ENCODE data around the gene PIAS4.

Gene PIAS4

DNA sequence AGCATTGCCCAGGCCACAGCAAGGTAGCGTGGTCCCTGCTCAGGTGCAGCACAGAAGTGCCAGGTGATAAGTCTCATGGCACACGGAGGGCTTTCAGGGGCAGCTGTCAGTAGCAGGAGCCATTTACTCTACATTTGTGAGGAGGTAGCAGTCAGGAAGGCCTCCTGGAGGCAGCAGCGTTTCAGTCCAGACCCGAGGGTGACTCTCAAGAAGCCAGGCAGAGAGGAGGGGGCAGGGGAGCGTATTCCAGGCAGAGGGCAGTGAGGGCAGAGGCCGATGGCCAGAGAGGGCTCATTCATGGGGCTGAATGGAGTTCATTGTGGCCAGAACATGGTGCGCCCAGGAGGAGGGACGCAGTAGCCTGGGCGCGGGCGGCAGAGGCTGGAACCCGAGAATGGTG is 8.9 kb downstream of the PIAS4 start:
- H3K4me3 ChIP-seq (ENCODE audit: low read depth, low read length): no peak overlapping the region
- TF ChIP-seq, protein P1, sequence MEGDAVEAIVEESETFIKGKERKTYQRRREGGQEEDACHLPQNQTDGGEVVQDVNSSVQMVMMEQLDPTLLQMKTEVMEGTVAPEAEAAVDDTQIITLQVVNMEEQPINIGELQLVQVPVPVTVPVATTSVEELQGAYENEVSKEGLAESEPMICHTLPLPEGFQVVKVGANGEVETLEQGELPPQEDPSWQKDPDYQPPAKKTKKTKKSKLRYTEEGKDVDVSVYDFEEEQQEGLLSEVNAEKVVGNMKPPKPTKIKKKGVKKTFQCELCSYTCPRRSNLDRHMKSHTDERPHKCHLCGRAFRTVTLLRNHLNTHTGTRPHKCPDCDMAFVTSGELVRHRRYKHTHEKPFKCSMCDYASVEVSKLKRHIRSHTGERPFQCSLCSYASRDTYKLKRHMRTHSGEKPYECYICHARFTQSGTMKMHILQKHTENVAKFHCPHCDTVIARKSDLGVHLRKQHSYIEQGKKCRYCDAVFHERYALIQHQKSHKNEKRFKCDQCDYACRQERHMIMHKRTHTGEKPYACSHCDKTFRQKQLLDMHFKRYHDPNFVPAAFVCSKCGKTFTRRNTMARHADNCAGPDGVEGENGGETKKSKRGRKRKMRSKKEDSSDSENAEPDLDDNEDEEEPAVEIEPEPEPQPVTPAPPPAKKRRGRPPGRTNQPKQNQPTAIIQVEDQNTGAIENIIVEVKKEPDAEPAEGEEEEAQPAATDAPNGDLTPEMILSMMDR (IDR thresholded peaks at IDR 0.05; ENCODE audit: low read depth, low read length, missing control alignments): no peak
- in situ Hi-C loops (cut with HindIII; ENCODE audit: low sequenced_read_pairs): no loop called here
- DNase-seq (ENCODE audit: low read depth): no peak

DNA sequence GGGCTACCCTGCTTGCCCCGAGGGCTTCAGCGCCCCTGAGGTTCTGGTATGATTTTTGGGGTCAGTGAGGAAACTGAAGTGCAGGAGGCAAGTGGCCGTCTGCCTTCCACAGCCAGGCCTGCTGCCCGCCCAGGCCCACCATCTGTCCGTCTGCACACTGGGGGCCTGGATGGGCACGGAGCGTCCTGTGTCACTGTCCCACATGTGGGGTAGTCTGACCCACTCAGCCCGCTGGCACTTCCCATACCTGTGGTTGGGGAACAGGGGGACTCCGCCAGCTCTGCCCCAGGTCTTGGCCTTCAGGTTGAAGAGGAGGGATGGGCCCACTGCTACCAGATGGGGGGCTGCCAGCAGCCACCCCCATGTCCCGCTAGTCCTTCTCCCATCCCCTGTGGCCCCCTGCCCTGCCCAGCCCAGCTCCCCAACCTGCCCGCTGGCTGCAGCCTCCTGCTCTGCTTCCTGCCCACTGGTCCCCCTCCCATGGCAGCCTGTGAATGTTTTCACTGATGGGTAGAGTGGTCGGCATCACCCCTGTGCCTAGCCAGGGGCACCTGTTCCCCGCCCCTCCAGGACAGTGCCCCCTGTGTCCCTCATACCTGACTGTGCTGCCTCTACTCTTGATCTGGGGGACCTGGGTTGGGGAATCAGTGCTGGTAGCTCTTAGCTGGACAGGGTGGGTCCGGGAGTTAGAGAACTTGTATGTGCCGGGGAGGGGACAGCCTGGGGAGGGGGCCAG is 9.5 kb downstream of the PIAS4 start:
- DNase-seq (ENCODE audit: low read depth): no peak
- TF ChIP-seq, protein P1 (IDR thresholded peaks at IDR 0.05; ENCODE audit: low read depth, low read length, missing control alignments): no peak
- no peak overlapping the region for H3K4me3 ChIP-seq (ENCODE audit: low read depth, low read length)
- in situ Hi-C loops (cut with HindIII; ENCODE audit: low sequenced_read_pairs): no loop called here

GRCh38 chr19:4018140-4018613 is 10.6 kb downstream of the PIAS4 start:
- DNase-seq (ENCODE audit: low read depth): no peak
- in situ Hi-C loops (cut with HindIII; ENCODE audit: low sequenced_read_pairs): no loop called here
- TF ChIP-seq, protein P1 (IDR thresholded peaks at IDR 0.05; ENCODE audit: low read depth, low read length, missing control alignments): no peak
- H3K4me3 ChIP-seq (ENCODE audit: low read depth, low read length): no peak overlapping the region

- TF ChIP-seq, protein P1 (IDR thresholded peaks at IDR 0.05; ENCODE audit: low read depth, low read length, missing control alignments): no peak
- no peak for DNase-seq (ENCODE audit: low read depth)
- H3K4me3 ChIP-seq (ENCODE audit: low read depth, low read length): no peak overlapping the region
- in situ Hi-C loops (cut with HindIII; ENCODE audit: low sequenced_read_pairs): no loop called here
Observed at GRCh38 chr19:4018775-4019504, 11.4 kb downstream of the PIAS4 start.

- in situ Hi-C loops (cut with HindIII; ENCODE audit: low sequenced_read_pairs): no loop called here
- no peak overlapping the region for H3K4me3 ChIP-seq (ENCODE audit: low read depth, low read length)
- TF ChIP-seq, protein P1 (IDR thresholded peaks at IDR 0.05; ENCODE audit: low read depth, low read length, missing control alignments): no peak
- DNase-seq (ENCODE audit: low read depth): no peak
Observed at GRCh38 chr19:4019578-4019977, 12.0 kb downstream of the PIAS4 start.

- in situ Hi-C loops (cut with HindIII; ENCODE audit: low sequenced_read_pairs): no loop called here
- no peak overlapping the region for H3K4me3 ChIP-seq (ENCODE audit: low read depth, low read length)
- no peak for DNase-seq (ENCODE audit: low read depth)
- TF ChIP-seq, protein P1 (IDR thresholded peaks at IDR 0.05; ENCODE audit: low read depth, low read length, missing control alignments): no peak
Observed at GRCh38 chr19:4023600-4024398, 16.3 kb downstream of the PIAS4 start.
